K562 (cell line): ENCODE measurements around the gene NBEAL2. TPM values are rescaled to one million over a fixed set of nuclear protein-coding genes. Genes with fewer than 3 reads are reported as not detected.
A peak's percentile ranks its signal among the peaks of the same experiment; 100 is the strongest.

ENCODE experiments used
- ATAC-seq: fragments of 200-7000 bp; cut with Tn5 transposase; 3 replicates; pipeline ENCODE4 v1.9.1; 2020; ENCODE audit warnings: moderate library complexity
- BruUV-seq: library from RNA; stranded (reverse); fragments of 400-500 nt; replicated peaks from 2 replicates; lab custom pipeline; 2021; lab: Mats Ljungman, UMichigan
- CTCF ChIA-PET: fragments of 300-600 bp; formaldehyde crosslinking; extraction: SDS; loops from one replicate; lab custom pipeline; 2021; ENCODE audit warnings: low intra/inter-chr PET ratio; lab: Yijun Ruan, JAX
- POLR2A ChIA-PET: fragments of 300-600, 350-650 bp; sonication (Branson Sonifier 250); formaldehyde crosslinking; extraction: SDS; loops from one replicate; lab custom pipeline; 2021; ENCODE audit warnings: antibody characterized with exemption, inconsistent platforms; lab: Yijun Ruan, JAX
- DNase-seq, 4 experiments: peaks; one replicate each; pipeline versions ENCODE4 v3.0.0 to v3.0.0-alpha.2; 2011 to 2018; ENCODE audit warnings: low spot score in 3 of 4, mixed read lengths in 3 of 4; ENCODE audit errors: extremely low read depth in 1 of 4
- FAIRE-seq: peaks from 2 replicates; lab custom pipeline; 2011; peaks lifted over from hg19 to GRCh38; lab: Jason Lieb, UNC
- H2AFZ ChIP-seq: 2 replicates; pipeline ENCODE4 v1.6.0; 2011; ENCODE audit warnings: low read depth, low read length, control low read depth, inconsistent platforms
- H3K27ac ChIP-seq: fragments of 200-600 bp; 3 replicates; pipeline ENCODE4 v1.8.0; 2011; ENCODE audit warnings: low read depth, mild to moderate bottlenecking, control low read depth, inconsistent platforms, low read length, moderate library complexity, mixed read lengths; ENCODE audit errors: extremely low read depth
- H3K27me3 ChIP-seq, 2 experiments: fragments of 300-600 bp in 1 of 2; 2 replicates in 1 of 2; 3 replicates in 1 of 2; pipeline versions ENCODE4 v1.6.0 to v1.8.0; 2011; ENCODE audit warnings: inconsistent platforms in 2 of 2, low read length in 2 of 2, mild to moderate bottlenecking in 1 of 2, mixed read lengths in 1 of 2, moderate library complexity in 1 of 2; ENCODE audit not compliant: control insufficient read depth in 2 of 2, insufficient read depth in 2 of 2
- H3K36me3 ChIP-seq: fragments of 300-600 bp; 3 replicates; pipeline ENCODE4 v1.8.0; 2011; ENCODE audit warnings: mild to moderate bottlenecking, low read length, inconsistent platforms; ENCODE audit not compliant: control insufficient read depth, insufficient read depth
- H3K4me1 ChIP-seq, 2 experiments: fragments of 200-600 bp in 1 of 2; replicated peaks in 1 of 2; 2 replicates in 1 of 2; 3 replicates in 1 of 2; pipeline versions ENCODE4 v1.5.1 to v1.8.0; 2011; ENCODE audit warnings: inconsistent platforms in 2 of 2, low read length in 2 of 2, mild to moderate bottlenecking in 1 of 2, mixed read lengths in 1 of 2, moderate library complexity in 1 of 2; ENCODE audit not compliant: control insufficient read depth in 2 of 2, insufficient read depth in 2 of 2
- H3K4me2 ChIP-seq: 2 replicates; pipeline ENCODE4 v1.6.1; 2011; ENCODE audit warnings: low read length, control low read depth, inconsistent platforms, mixed read lengths; ENCODE audit not compliant: insufficient read depth
- H3K4me3 ChIP-seq: fragments of 200-600 bp; sonication (generic), shearing (Covaris generic); 2 replicates; pipeline ENCODE4 v1.5.1; 2016; ENCODE audit warnings: control low read depth, inconsistent platforms
- H3K79me2 ChIP-seq: fragments of 200-600 bp; 3 replicates; pipeline ENCODE4 v1.8.0; 2011; ENCODE audit warnings: low read length, inconsistent platforms; ENCODE audit not compliant: control insufficient read depth, insufficient read depth
- H3K9ac ChIP-seq, 2 experiments: 2 replicates each; pipeline versions ENCODE4 v1.6.0 to v1.6.1; 2011; ENCODE audit warnings: low read depth in 2 of 2, low read length in 2 of 2, control low read depth in 1 of 2, inconsistent platforms in 1 of 2, mild to moderate bottlenecking in 1 of 2, mixed read lengths in 1 of 2; ENCODE audit not compliant: insufficient read depth in 1 of 2
- H3K9me1 ChIP-seq: one replicate; pipeline ENCODE4 v1.6.0; 2011; ENCODE audit warnings: inconsistent platforms, mild to moderate bottlenecking, low read length, moderate library complexity; ENCODE audit not compliant: control insufficient read depth, insufficient read depth
- H3K9me3 ChIP-seq: replicated peaks from 2 replicates; pipeline ENCODE4 v1.5.1; 2011; ENCODE audit warnings: low read depth, low read length, inconsistent platforms; ENCODE audit not compliant: control insufficient read depth, insufficient read depth
- H4K20me1 ChIP-seq: replicated peaks from 2 replicates; pipeline ENCODE4 v1.6.1; 2011; ENCODE audit warnings: low read length, inconsistent platforms, mixed read lengths; ENCODE audit not compliant: control insufficient read depth, insufficient read depth
- CHCHD3 ChIP-seq: fragments of 250-450 bp; sonication (Bioruptor Pico); IDR thresholded peaks from 2 replicates; pipeline ENCODE4 v2.1.2; 2022; ENCODE audit warnings: mild to moderate bottlenecking
- FIP1L1 ChIP-seq: fragments of 200-400 bp; formaldehyde crosslinking; IDR thresholded peaks from 2 replicates; pipeline ENCODE4 v1.6.1; 2018; ENCODE audit warnings: mild to moderate bottlenecking, low read depth, low read length; ENCODE audit not compliant: poor library complexity, severe bottlenecking
- NFE2L1 ChIP-seq: fragments of 450-650 bp; IDR thresholded peaks from 2 replicates; pipeline ENCODE4 v1.6.1; 2016; ENCODE audit warnings: missing genetic modification characterization, low read depth, mild to moderate bottlenecking, missing compliant biosample characterization, moderate library complexity, borderline replicate concordance
- PHF21A ChIP-seq: fragments of 450-650 bp; IDR thresholded peaks from 2 replicates; pipeline ENCODE4 v1.6.1; 2017; ENCODE audit warnings: low read depth, borderline replicate concordance
- ZNF282 ChIP-seq: sonication (generic); formaldehyde crosslinking; IDR thresholded peaks from 2 replicates; pipeline ENCODE4 v1.8.1; 2023; ENCODE audit warnings: missing genetic modification reagents
- ZNF695 ChIP-seq: fragments of 450-650 bp; formaldehyde crosslinking; IDR thresholded peaks from 2 replicates; pipeline ENCODE4 v1.4.0; 2020; ENCODE audit warnings: mild to moderate bottlenecking, moderate library complexity
- ZNF707 ChIP-seq: fragments of 250-450 bp; sonication (Bioruptor Pico); conservative IDR thresholded peaks from 2 replicates; pipeline ENCODE4 v1.8.0; 2022; ENCODE audit warnings: inconsistent platforms, mild to moderate bottlenecking, moderate library complexity
- WGBS: fragments of 100-300 bp; shearing (Covaris generic); methylation state at CpG from one replicate; pipeline ENCODE4 v1.1.6; 2016; ENCODE audit warnings: low coverage, mixed read lengths; ENCODE audit not compliant: insufficient coverage; ENCODE audit errors: missing lambda C conversion rate; 5-methylcytosine and 5-hydroxymethylcytosine counted together
- in situ Hi-C: fragments of 300-500 bp; cut with MboI; formaldehyde crosslinking; loops from 4 replicates; pipeline ENCODE4 v1.15.0; 2018; ENCODE audit warnings: inconsistent platforms, mixed read lengths
- intact Hi-C: fragments of 100-400 bp; cut with micrococcal nuclease; formaldehyde crosslinking; loops from 2 replicates; pipeline ENCODE4 v1.14.2; 2022
- polyA plus RNA-seq, 8 experiments: library from polyadenylated mRNA; depleted of rRNA in 4 of 8; stranded (reverse) in 5 of 8; unstranded in 3 of 8; fragments of >200 nt; fragmentation: Nextera tagmentation in 2 of 8; fragmentation: Illumina TruSeq in 1 of 8; extraction: Ambion mirVana in 2 of 8; extraction: Trizol in 1 of 8; gene quantifications; 2 replicates each; pipeline versions ENCODE4 v1.2.1 to v1.2.3, GENCODE V29; 2011 to 2014; ENCODE audit warnings: inconsistent platforms in 1 of 8, missing spikeins in 1 of 8
- total RNA-seq, 7 experiments: library from RNA; depleted of rRNA in 6 of 7; stranded (reverse); fragments of >200 nt in 6 of 7; fragmentation: Illumina TruSeq in 2 of 7; extraction: Trizol in 2 of 7; gene quantifications; 2 replicates each; pipeline versions ENCODE4 v1.2.1 to v1.2.3, GENCODE V29; 2011 to 2021; ENCODE audit warnings: low replicate concordance in 1 of 7

NBEAL2 gene
- total and polyA plus RNA-seq, 9 of the 15 experiments (the other 6 are each of a cell fraction or from before 2014, with no cell fraction given): 0.06 to 114 (median 29.6) TPM

DNA sequence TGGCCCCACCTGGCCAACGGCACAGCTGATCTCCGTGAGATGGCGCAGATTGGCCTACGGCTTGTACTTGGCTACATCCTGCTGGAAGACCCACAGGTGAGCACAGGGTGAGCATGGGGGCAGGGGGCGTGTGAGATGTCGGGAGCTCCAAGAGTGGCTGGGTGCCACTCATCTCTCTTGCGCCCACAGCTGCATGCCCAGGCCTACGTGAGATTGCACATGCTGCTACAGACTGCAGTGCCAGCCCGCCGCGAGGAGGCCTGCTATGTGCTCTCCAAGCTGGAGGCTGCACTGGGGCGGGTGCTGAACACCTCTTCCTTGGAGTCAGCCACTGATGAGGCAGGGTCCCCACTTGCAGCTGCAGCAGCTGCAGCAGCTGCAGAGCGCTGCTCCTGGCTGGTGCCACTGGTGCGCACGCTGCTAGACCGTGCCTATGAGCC, 22.3 kb downstream of the NBEAL2 start:
- H3K27ac ChIP-seq: no peak overlapping the region
- H3K4me2 ChIP-seq: no peak overlapping the region
- BruUV-seq: no TSS peak
- WGBS: 94% methylated on average over 16 of the region's 16 CpGs
- ATAC-seq (no peak), FAIRE-seq (no peak), DNase-seq (no peak)
- H2AFZ ChIP-seq: no peak overlapping the region
- in situ Hi-C loops (no loop called here), intact Hi-C loops (no loop called here)
- no peaks in the 10 kb centered on the region for H3K9me1 ChIP-seq
- CTCF ChIA-PET: no interaction called here
- H3K9ac ChIP-seq: no peak overlapping the region
- H4K20me1 ChIP-seq: peaks cover 8% of the 10 kb centered on the region; the same call in 1 of the 2 replicates
- TF ChIP-seq ZNF695: no peak
- TF ChIP-seq ZNF707: no peak
- 0 out of 2 replicates have a peak, but pooled peaks have one; percentile 60 for TF ChIP-seq ZNF282 (CRISPR knock-in tag)
- TF ChIP-seq NFE2L1 (tag): no peak
- TF ChIP-seq PHF21A: no peak
- no peak for TF ChIP-seq FIP1L1
- no peak for TF ChIP-seq CHCHD3 (CRISPR knock-in tag)
- TF ChIP-seq, all 486 proteins: peak for 1
- peaks cover 0 to 51% of the 10 kb centered on the region in 2 experiments; a peak in 2 of 5 replicates for H3K4me1 ChIP-seq
- H3K79me2 ChIP-seq: no peaks in the 10 kb centered on the region
- H3K27me3 ChIP-seq: no peaks in the 10 kb centered on the region
- POLR2A ChIA-PET: interaction anchor here (0.6 to 1.3 kb wide), 3 partner anchors 20 to 78 kb away, joined by 3 read pairs; partner anchors contain the start of gene NBEAL2
- H3K9me3 ChIP-seq: no peaks in the 10 kb centered on the region
- no peak overlapping the region for H3K4me3 ChIP-seq
- peaks cover 100% of the 10 kb centered on the region for H3K36me3 ChIP-seq
